OCI-LY7 (cell line): ENCODE data around the gene NCF2. TPM values are rescaled to one million over a fixed set of nuclear protein-coding genes. Genes with fewer than 3 reads are reported as not detected.

Experiments
- BruUV-seq: library from RNA; stranded (reverse); fragments of 400-500 nt; replicated peaks from 2 replicates; lab custom pipeline; 2021; lab: Mats Ljungman, UMichigan
- CTCF ChIA-PET: fragments of 300-600 bp; sonication (Branson Sonifier 250); formaldehyde crosslinking; loops from one replicate; lab custom pipeline; 2022; ENCODE audit warnings: antibody characterized with exemption; ENCODE audit not compliant: unreplicated experiment; lab: Charles Lee
- POLR2A ChIA-PET: fragments of 300-600 bp; sonication (Branson Sonifier 250); formaldehyde crosslinking; loops from one replicate; lab custom pipeline; 2022; ENCODE audit warnings: antibody characterized with exemption; lab: Charles Lee
- DNase-seq: peaks from one replicate; pipeline ENCODE4 v3.0.0-alpha.2; 2015; ENCODE audit warnings: low spot score
- H2AFZ ChIP-seq: fragments of 200-600 bp; sonication (generic), shearing (Covaris generic); 2 replicates; pipeline ENCODE4 v1.6.1; 2014; ENCODE audit warnings: mild to moderate bottlenecking, antibody characterized with exemption, low read length, moderate library complexity
- H3K27ac ChIP-seq: fragments of 200-600 bp; sonication (generic); 2 replicates; pipeline ENCODE4 v1.5.1; 2014; ENCODE audit warnings: mixed run types, low read depth, mild to moderate bottlenecking, moderate library complexity, low read length, inconsistent platforms; ENCODE audit not compliant: poor library complexity, severe bottlenecking
- H3K36me3 ChIP-seq: fragments of 200-600 bp; sonication (generic); 2 replicates; pipeline ENCODE4 v1.6.1; 2014; ENCODE audit warnings: mild to moderate bottlenecking, antibody characterized with exemption, low read length, moderate library complexity, mixed read lengths; ENCODE audit not compliant: insufficient read depth
- H3K4me1 ChIP-seq: fragments of 200-600 bp; sonication (generic); 2 replicates; pipeline ENCODE4 v1.5.1; 2014; ENCODE audit warnings: mild to moderate bottlenecking, low read length; ENCODE audit not compliant: insufficient read depth, poor library complexity, severe bottlenecking
- H3K4me2 ChIP-seq: fragments of 200-600 bp; sonication (generic); 2 replicates; pipeline ENCODE4 v1.6.1; 2014; ENCODE audit warnings: mild to moderate bottlenecking, low read length
- H3K4me3 ChIP-seq: fragments of 200-600 bp; sonication (generic); 2 replicates; pipeline ENCODE4 v1.5.1; 2014; ENCODE audit warnings: mild to moderate bottlenecking, low read depth, low read length; ENCODE audit not compliant: poor library complexity, severe bottlenecking
- H3K79me2 ChIP-seq: fragments of 200-600 bp; sonication (generic); 2 replicates; pipeline ENCODE4 v1.6.1; 2016; ENCODE audit warnings: low read depth, mild to moderate bottlenecking, low read length, moderate library complexity, mixed read lengths; ENCODE audit not compliant: insufficient read depth
- H3K9me2 ChIP-seq: fragments of 200-600 bp; sonication (generic); 2 replicates; pipeline ENCODE4 v1.6.1; 2016; ENCODE audit warnings: mild to moderate bottlenecking, low read length, mixed read lengths; ENCODE audit not compliant: insufficient read depth
- H3K9me3 ChIP-seq: fragments of 200-600 bp; sonication (generic); 2 replicates; pipeline ENCODE4 v1.6.1; 2014; ENCODE audit warnings: mild to moderate bottlenecking, mixed run types, low read length, mixed read lengths
- H4K20me1 ChIP-seq: fragments of 200-600 bp; sonication (generic); 2 replicates; pipeline ENCODE4 v1.6.1; 2014; ENCODE audit warnings: mild to moderate bottlenecking, antibody characterized with exemption, low read length, moderate library complexity, mixed read lengths; ENCODE audit not compliant: insufficient read depth
- CTCF ChIP-seq: fragments of 200-600 bp; sonication (generic); conservative IDR thresholded peaks from 2 replicates; pipeline ENCODE4 v1.5.1; 2014; ENCODE audit warnings: mild to moderate bottlenecking, antibody characterized with exemption, low read length, moderate library complexity, mixed read lengths
- EZH2phosphoT487 ChIP-seq: fragments of 200-600 bp; sonication (generic); IDR thresholded peaks from 2 replicates; pipeline ENCODE4 v1.6.1; 2018; ENCODE audit warnings: low read depth, borderline replicate concordance, mild to moderate bottlenecking, mixed run types, antibody characterized with exemption, low read length, moderate library complexity, mixed read lengths
- intact Hi-C: fragments of 100-400 bp; cut with micrococcal nuclease; formaldehyde crosslinking; loops from one replicate; pipeline ENCODE4 v1.10.0; 2022; ENCODE audit not compliant: unreplicated experiment
- total RNA-seq, 2 experiments: library from RNA; depleted of rRNA in 1 of 2; stranded (reverse); fragments of >200 nt in 1 of 2; shearing (Covaris generic) in 1 of 2; gene quantifications; 2 replicates each; pipeline ENCODE4 v1.2.3, GENCODE V29; 2014 to 2022

The NCF2 gene
- total RNA-seq, 2 experiments from 2014 or later = 4.0 to 17.4 TPM

- Histone ChIP-seq H3K79me2 (no peaks in the 10 kb centered on the region), H3K4me1 (peaks cover 9% of the 10 kb centered on the region), H3K36me3 (no peaks in the 10 kb centered on the region), H3K27ac (no peak overlapping the region), H3K4me3 (no peak overlapping the region), H3K9me2 (no peaks in the 10 kb centered on the region), H4K20me1 (no peaks in the 10 kb centered on the region), H2AFZ (no peak overlapping the region), H3K4me2 (no peak overlapping the region), H3K9me3 (no peaks in the 10 kb centered on the region)
- DNase-seq = no peak
- TF ChIP-seq CTCF = no peak
- TF ChIP-seq EZH2phosphoT487 = no peak
- POLR2A ChIA-PET = interaction anchor here (0.8 kb wide), 1 partner anchor 40 kb away, joined by 3 read pairs; no protein-coding TSS in a partner anchor
- CTCF ChIA-PET = no interaction called here
- BruUV-seq = no TSS peak
- intact Hi-C loops = no loop called here
Measured at GRCh38 chr1:183602510-183602909, 12.3 kb upstream of the NCF2 start.

GRCh38 chr1:183600634-183601033, 10.4 kb upstream of the NCF2 start:
- CTCF ChIA-PET = no interaction called here
- no peaks in the 10 kb centered on the region for H3K36me3 ChIP-seq
- no peak overlapping the region for H3K27ac ChIP-seq
- H4K20me1 ChIP-seq = no peaks in the 10 kb centered on the region
- no TSS peak for BruUV-seq
- TF ChIP-seq EZH2phosphoT487 (no peak), CTCF (no peak)
- H3K4me2 ChIP-seq = no peak overlapping the region
- POLR2A ChIA-PET = interaction anchor here (1.1 kb wide), 1 partner anchor 11 kb away, joined by 3 read pairs; the partner anchor contains the start of gene NCF2
- H3K4me3 ChIP-seq = no peak overlapping the region
- H3K9me3 ChIP-seq = no peaks in the 10 kb centered on the region
- no peaks in the 10 kb centered on the region for H3K79me2 ChIP-seq
- peaks cover 4% of the 10 kb centered on the region for H3K4me1 ChIP-seq
- intact Hi-C loops = no loop called here
- DNase-seq = no peak
- no peaks in the 10 kb centered on the region for H3K9me2 ChIP-seq
- H2AFZ ChIP-seq = no peak overlapping the region

GRCh38 chr1:183600136-183600535, 9.9 kb upstream of the NCF2 start:
- Histone ChIP-seq H3K4me3 (no peak overlapping the region), H3K9me2 (no peaks in the 10 kb centered on the region), H3K36me3 (no peaks in the 10 kb centered on the region), H3K9me3 (no peaks in the 10 kb centered on the region), H3K79me2 (no peaks in the 10 kb centered on the region), H3K4me1 (peaks cover 4% of the 10 kb centered on the region), H4K20me1 (no peaks in the 10 kb centered on the region), H3K27ac (no peak overlapping the region), H3K4me2 (no peak overlapping the region), H2AFZ (no peak overlapping the region)
- ChIA-PET POLR2A (interaction anchor here (1.1 kb wide), 1 partner anchor 10 kb away, joined by 3 read pairs; the partner anchor contains the start of gene NCF2), CTCF (no interaction called here)
- intact Hi-C loops = no loop called here
- TF ChIP-seq CTCF (no peak), EZH2phosphoT487 (no peak)
- no peak for DNase-seq
- BruUV-seq = no TSS peak
